NCI-H748 (cell line): Measurements from ENCODE around the gene RUNX2.

Experiments used
- DNase-seq: peaks from one replicate; lab custom pipeline; 2025; ENCODE audit not compliant: unreplicated experiment; lab: John Stamatoyannopoulos, UW

Gene RUNX2

DNA sequence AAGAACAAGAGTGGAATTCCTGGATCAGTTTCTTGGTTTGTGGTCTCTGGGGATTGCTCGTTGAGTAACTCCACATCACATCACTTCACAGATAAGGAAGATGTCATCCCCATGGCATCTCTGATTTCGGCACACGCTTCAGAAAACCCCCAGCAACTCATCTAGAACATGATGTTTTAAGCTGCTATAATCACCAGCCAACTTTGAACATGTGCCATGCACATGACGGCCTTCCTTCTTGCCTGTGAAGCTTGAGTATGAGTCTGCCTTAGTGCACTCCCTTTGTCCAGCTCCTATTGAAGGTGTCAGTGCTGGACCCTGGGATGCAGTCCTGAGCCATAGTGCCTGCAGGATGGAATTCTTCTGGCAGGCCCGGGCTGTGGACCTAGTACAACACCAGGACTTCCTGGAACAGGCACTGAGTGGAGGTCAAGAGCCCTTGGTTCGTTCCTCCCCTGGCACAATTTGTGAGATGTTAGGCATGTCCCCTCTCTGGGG lies 281.1 kb downstream of the RUNX2 start:
- DNase-seq = no peak

DNA sequence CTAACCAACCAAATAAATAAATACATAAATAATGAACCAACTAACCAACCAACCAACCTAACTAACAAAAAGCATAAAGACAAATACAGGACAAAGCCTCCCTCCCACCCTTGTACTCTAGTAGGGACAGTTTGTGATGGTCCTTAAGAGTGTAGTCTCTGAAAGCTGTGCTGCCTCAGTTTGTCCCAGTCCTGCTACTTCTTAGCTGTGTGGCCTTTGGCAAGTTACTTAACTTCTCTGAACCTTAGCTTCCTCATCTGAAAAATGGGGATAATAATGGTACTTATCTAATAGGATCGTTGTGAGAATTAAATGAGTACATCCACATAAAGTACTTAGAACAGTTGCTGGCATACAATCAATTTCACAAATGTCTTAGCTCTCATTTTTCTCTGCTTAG lies 282.2 kb downstream of the RUNX2 start:
- no peak for DNase-seq

GRCh38 chr6:45610832-45611231 lies 282.7 kb downstream of the RUNX2 start:
- DNase-seq = no peak

DNA sequence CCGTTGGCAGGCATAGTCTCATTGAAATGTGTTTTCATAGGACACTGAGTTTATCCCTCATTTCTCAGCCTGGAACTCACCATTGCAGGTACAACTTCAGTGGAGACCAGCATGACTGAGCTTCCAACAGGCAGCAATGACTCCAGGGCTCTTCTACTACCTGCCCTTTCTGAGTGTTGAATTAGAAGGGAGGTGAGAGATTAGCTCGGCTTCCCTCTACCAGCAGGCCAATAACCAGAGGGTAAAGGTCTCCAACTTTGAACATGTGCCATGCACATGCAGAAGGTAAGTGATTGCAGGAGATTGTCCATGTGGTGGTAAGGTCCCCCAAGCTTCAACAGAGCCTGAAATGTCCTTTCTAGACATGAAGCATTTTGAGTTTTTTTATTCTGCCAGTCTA lies 283.4 kb downstream of the RUNX2 start:
- no peak for DNase-seq

- DNase-seq = no peak
These were observed 285.5 kb downstream of the RUNX2 start for GRCh38 chr6:45613656-45614055.

DNA sequence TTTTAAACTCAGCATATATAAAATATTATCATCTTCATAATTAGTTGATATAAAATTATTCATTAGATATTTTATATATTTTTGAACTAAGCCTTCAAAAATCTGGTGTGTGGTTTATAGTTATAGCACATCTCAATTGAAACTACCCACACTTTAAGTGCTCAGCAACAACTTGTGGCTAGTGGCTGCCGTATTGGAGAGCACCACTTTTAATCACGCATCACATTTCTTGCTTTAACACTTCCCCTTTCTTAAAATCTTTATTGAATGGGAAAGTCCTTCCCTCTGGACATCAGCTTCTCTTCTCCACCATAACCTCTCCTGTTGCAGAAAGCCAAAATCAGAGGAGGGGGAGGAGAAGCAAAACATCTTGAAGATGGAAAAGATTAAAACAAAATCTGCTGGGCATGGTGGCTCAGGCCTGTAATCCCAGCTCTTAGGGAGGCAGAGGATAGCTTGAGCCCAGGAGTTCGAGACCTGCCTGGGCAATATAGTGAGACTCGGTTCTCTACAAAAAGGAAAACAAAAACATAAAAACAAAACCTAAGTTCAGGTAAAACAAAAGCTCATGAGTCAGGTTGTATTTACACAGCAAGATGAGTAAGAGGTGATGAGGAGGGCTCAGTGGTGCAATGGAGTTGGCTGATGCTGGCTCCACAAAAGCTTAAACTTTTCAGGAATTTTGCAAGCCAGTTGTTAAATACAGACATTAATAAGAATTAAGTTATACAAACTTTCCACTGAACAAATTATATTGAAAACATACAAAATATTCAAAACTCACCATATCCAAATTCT lies 286.6 kb downstream of the RUNX2 start:
- no peak for DNase-seq

DNA sequence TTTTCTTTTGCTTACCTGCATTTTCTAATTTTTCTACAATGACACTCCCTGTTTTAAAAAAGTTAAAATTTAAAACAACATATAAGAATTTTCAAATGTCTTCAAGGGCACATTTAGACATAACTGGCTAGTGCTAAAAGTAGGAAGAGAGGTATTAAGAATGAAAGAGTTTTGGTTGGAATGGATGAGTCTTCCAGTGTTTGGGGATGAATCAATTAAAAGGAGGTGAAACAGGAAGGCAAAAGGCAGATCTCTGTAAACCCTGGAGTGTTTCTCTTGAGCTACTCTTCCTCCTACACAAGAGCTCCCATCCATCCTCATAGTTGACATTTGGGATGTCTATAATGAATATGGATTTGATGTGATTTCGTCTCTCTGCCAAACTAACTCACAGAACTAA lies 288.1 kb downstream of the RUNX2 start:
- no peak for DNase-seq

DNA sequence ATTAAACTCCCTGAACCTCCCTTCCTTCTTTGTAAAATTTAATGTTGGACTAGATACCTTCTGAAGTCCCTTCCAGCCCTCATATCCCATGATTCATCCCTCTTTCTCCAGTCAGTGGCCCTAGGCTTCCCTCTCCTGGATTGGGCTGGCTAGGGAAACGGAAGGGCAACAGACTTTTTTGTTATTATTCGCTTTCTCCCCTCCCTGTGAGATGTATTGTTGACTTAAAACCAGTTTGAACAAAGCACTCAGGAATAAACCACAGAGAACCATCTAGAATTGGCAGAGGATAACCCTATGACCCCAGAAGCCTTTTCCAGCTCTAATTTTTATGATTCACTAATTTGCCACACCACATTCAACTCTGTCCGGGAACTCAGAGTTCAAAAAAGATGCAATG lies 289.3 kb downstream of the RUNX2 start:
- DNase-seq = peak; percentile 32

DNA sequence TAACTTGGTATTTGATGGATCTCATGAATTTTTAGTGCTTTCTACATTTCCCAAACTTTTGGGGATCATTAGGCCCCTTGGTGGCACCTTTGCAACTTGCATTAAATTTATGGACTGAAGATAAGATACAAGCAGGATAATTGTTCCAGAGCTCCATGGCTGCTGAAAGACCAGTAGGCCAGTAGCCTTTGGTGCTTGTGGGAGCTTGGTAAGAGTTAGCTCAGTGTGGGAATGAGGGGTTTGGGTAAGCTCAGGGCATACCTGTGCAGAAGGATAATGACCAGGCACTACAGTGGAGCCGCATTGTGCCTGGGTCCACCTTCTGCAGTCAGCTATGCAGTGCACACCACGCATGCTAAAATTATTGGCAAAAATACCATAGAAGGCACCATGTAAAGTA lies 290.1 kb downstream of the RUNX2 start:
- no peak for DNase-seq

GRCh38 chr6:45619211-45619760 lies 291.2 kb downstream of the RUNX2 start:
- DNase-seq = no peak

DNA sequence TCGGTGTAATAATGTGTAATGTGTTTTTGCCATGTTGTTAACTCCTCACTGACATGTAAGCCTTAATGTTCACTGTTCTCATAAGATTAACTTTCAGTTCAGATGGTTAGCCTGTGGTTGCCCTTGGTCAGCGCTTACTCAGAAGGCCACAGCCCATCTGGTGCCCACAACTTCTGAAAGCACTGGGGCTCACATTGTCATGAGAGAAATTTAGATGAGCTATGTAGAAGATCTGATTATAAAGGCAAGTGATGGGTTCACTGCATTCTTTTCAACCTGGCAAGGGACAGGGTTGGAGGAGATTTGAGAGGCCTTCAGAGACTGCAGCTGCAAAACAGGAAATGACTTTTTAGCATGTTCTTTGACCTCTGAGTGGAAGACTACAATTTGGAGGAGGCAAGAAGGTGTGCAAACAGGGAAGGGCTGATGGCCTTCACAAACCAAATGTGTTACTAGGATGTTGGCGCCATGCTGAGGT lies 291.9 kb downstream of the RUNX2 start:
- DNase-seq = no peak

GRCh38 chr6:45624228-45624627 lies 296.1 kb downstream of the RUNX2 start:
- no peak for DNase-seq

DNA sequence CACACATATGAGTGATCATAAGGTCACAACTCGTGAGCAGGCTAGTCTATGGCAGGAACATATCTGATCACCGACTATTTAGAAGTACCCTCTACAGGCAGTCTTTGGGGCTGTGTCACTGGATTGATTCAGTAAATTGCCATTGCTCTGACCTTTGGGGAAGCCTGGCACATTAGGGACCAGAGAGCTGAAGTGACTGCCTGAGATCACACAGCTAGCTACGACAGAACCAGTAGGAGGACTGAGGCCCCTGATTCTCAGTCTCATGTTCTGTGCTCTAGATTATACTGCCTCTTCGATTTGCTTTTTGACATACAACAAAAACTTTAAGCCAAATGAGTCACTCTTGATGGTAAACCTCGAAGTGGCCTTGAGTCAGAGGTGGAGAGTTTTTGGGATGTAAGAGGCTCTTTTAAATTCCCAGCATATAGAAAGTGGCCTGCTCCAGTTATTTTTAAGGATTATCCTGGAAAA lies 297.1 kb downstream of the RUNX2 start:
- DNase-seq = no peak

DNA sequence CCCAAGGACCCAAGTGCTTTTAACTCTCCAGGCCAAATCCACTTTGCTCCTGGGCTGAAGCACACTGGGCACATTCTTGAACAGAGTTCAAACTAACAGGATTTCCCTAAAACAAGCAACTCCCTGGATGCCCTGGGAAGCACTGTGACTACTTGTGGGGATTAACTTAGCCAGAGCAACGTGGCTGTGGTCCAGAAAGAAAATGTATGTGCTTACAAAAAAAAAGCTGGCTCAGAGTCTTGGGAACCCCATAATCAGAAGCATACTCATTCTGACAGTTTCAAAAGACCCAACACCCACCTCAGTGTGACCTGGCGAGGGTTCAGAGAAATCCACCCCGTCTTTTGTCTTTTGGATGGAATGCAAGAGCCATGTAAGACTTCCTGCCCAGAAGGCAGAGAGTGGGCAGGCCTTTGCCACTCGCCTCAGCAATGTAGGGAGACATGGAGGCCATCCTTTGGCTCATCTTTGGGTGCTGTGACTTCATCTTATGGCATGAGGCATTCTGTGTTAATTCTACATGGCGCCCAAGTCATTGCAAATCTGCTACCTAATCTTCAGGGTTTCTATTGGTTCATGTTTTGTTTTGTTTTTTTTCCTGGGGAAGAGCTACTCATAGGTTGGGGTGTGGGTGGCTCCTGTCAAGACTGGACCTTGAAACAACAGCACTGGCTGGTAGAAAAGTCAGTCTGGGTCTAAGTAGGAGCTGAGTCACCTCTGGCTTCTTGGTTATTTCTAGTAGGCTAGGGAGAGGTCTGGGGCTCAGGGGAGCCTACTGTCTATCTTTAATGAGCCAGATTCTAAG lies 298.2 kb downstream of the RUNX2 start:
- DNase-seq = no peak

DNA sequence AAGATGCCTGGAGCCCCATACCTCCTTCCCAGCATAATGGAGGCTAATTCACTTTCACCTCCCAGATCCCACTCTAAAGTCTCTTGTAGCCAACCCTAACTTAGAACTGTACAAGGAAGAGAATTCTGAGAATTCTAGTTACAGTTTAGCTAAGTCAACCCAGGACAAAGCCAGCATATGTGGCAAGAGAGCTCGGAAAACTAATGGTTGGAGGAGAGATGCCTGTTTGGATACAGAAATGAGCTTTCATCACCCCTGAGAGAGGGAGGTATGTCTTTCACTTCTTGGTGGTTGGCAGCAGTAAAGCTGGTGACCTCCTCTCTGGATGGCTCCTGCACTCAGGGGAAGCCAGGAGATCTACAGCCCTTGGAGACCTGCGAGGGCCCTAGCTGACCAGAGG lies 302.2 kb downstream of the RUNX2 start:
- no peak for DNase-seq

DNA sequence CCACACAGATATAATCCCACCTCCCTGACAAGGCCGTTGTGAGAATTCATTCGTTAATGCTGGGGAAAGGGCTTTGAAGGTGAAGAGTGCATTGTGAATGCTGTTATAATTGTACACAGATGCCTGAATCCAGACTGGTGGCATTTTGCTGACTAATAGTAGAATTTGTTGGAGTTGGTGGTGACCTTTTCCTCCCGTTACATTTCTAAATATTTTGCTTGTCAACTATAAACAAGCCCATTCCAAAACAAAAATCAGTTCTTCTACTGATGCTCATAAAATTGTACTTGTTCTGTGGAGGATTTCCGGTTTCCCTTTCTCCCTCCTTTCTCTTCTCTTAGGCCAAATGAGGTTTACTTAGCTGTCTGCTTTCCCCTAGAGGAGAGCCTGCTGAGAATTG lies 302.7 kb downstream of the RUNX2 start:
- DNase-seq = no peak

- DNase-seq = no peak
These were observed 303.3 kb downstream of the RUNX2 start for GRCh38 chr6:45631396-45631795.

- DNase-seq = no peak
These were observed 305.3 kb downstream of the RUNX2 start for GRCh38 chr6:45633272-45633908.

- no peak for DNase-seq
These were observed 306.1 kb downstream of the RUNX2 start for GRCh38 chr6:45634231-45634630.

- no peak for DNase-seq
These were observed 307.2 kb downstream of the RUNX2 start for GRCh38 chr6:45635284-45635867.

DNA sequence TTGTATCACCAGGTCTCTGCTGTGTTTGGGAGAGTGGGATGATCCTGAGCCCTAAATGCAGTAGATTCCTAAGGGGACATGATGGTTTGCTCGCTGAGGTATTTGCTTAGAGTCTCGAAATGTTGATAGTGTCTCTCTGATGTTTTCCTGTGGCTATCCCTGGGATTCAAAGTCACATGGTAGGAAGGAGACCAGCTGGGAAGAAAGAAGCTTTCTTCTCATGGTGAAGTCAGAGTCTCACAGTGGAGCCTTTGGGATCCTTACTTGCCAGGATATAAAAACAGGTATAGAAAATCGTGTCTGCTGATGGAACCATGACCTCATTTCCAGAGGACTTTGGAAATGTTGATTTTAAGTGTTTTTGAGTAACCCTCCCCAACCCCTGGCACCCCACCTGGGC lies 308.9 kb downstream of the RUNX2 start:
- no peak for DNase-seq
